Kidney capillary endothelial cell (primary cell): Measurements from ENCODE around the gene HAUS6.
"Not testable (repeated sequence)": the region's sequence is repeated elsewhere in the genome, so short reads cannot be mapped to it uniquely, and the experiment has no call there.

Experiments used
- DNase-seq: peaks from one replicate; pipeline ENCODE4 v3.0.0-alpha.2; 2018; ENCODE audit warnings: low spot score

HAUS6 gene

GRCh38 chr9:19117039-19117716 lies 14.5 kb upstream of the HAUS6 start:
- DNase-seq = no peak

- DNase-seq = no peak
Observed at GRCh38 chr9:19116107-19116790, 13.5 kb upstream of the HAUS6 start.

GRCh38 chr9:19114680-19115270 lies 12.1 kb upstream of the HAUS6 start:
- peak; percentile 35 for DNase-seq

GRCh38 chr9:19113964-19114679 lies 11.4 kb upstream of the HAUS6 start:
- DNase-seq = no peak

- not testable (repeated sequence) for DNase-seq
Observed at GRCh38 chr9:19113064-19113611, 10.4 kb upstream of the HAUS6 start.

GRCh38 chr9:19108038-19108437 lies 5.3 kb upstream of the HAUS6 start:
- DNase-seq = no peak

- DNase-seq = no peak
Observed at GRCh38 chr9:19104515-19105282, 2.0 kb upstream of the HAUS6 start.

- peak; percentile 30 for DNase-seq
Observed at GRCh38 chr9:19102181-19102630, 498 bp downstream of the HAUS6 start.

GRCh38 chr9:19101203-19101602 lies 1.5 kb downstream of the HAUS6 start:
- no peak for DNase-seq

- not testable (repeated sequence) for DNase-seq
Observed at GRCh38 chr9:19097431-19097830, 5.3 kb downstream of the HAUS6 start.

- DNase-seq = no peak
Observed at GRCh38 chr9:19087106-19088000, 15.4 kb downstream of the HAUS6 start.

GRCh38 chr9:19085295-19085694 lies 17.4 kb downstream of the HAUS6 start:
- DNase-seq = no peak

- no peak for DNase-seq
Observed at GRCh38 chr9:19074836-19075235, 27.9 kb downstream of the HAUS6 start.

- no peak for DNase-seq
Observed at GRCh38 chr9:19074229-19074628, 28.5 kb downstream of the HAUS6 start.

GRCh38 chr9:19057033-19057432 lies 45.7 kb downstream of the HAUS6 start:
- no peak for DNase-seq

GRCh38 chr9:19050637-19051591 lies 51.8 kb downstream of the HAUS6 start:
- DNase-seq = no peak

GRCh38 chr9:19049917-19050636 lies 52.6 kb downstream of the HAUS6 start:
- DNase-seq = peak; percentile 33
